ENCODE measurements around the gene VILL.

DNA sequence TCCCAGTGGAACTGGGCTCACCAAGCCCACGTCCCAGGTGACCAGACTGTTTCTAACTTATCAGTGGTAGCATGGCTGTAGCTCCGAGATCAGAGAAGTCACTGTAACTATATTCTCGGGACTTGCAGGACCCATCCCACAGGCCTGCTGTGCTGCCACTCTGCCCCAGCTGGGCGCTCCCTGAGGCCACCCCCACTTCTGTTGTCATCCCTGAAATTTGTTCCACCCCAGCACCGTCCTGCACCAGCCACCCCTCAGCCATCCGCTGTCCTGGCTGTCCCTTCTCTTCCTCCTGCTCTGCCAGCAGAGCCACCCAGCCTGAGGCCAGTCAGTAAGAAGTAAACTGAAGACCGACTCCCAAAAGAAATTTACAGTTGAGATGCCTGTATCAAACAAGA is 33.0 kb upstream of the VILL start:
- TF ChIP-seq, protein P1, sequence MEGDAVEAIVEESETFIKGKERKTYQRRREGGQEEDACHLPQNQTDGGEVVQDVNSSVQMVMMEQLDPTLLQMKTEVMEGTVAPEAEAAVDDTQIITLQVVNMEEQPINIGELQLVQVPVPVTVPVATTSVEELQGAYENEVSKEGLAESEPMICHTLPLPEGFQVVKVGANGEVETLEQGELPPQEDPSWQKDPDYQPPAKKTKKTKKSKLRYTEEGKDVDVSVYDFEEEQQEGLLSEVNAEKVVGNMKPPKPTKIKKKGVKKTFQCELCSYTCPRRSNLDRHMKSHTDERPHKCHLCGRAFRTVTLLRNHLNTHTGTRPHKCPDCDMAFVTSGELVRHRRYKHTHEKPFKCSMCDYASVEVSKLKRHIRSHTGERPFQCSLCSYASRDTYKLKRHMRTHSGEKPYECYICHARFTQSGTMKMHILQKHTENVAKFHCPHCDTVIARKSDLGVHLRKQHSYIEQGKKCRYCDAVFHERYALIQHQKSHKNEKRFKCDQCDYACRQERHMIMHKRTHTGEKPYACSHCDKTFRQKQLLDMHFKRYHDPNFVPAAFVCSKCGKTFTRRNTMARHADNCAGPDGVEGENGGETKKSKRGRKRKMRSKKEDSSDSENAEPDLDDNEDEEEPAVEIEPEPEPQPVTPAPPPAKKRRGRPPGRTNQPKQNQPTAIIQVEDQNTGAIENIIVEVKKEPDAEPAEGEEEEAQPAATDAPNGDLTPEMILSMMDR (conservative IDR thresholded peaks at IDR 0.05) = no peak
- no peak for TF ChIP-seq ZFX (IDR thresholded peaks at IDR 0.05)
